A549 (cell line): ENCODE data around the gene CHRNA4. TPM values are rescaled to one million over a fixed set of nuclear protein-coding genes. Genes with fewer than 3 reads are reported as not detected.
"Not testable (repeated sequence)": the region's sequence is repeated elsewhere in the genome, so short reads cannot be mapped to it uniquely, and the experiment has no call there.

Experiments
- ATAC-seq, 2 experiments: fragments of 200-7000 bp in 1 of 2; fragments of >200 bp in 1 of 2; cut with Nextera tagmentation in 1 of 2; cut with Tn5 transposase in 1 of 2; 3 replicates each; pipeline versions ENCODE4 v1.8.0 to v1.9.1; 2018 to 2020; ENCODE audit warnings: mild to moderate bottlenecking in 1 of 2, moderate library complexity in 1 of 2
- CTCF ChIA-PET: fragments of 300-600 bp; sonication (Branson Sonifier 250); formaldehyde crosslinking; extraction: SDS; loops from one replicate; lab custom pipeline; 2021; ENCODE audit warnings: antibody characterized with exemption, inconsistent platforms; lab: Yijun Ruan, JAX
- POLR2A ChIA-PET: fragments of 350-600 bp; formaldehyde crosslinking; extraction: SDS; loops from one replicate; lab custom pipeline; 2021; ENCODE audit warnings: antibody characterized with exemption, inconsistent platforms; lab: Yijun Ruan, JAX
- DNase-seq, 2 experiments: peaks; one replicate each; pipeline versions ENCODE4 v3.0.0 to v3.0.0-alpha.2; 2011 to 2016; ENCODE audit warnings: low read depth in 1 of 2, low spot score in 1 of 2
- FAIRE-seq: peaks from 2 replicates; lab custom pipeline; 2011; peaks lifted over from hg19 to GRCh38; lab: Jason Lieb, UNC
- H3K27ac ChIP-seq, 2 experiments: fragments of >200 bp; sonication (Bioruptor Twin); formaldehyde crosslinking; 3 replicates each; pipeline ENCODE4 v1.5.1; 2016 to 2017
- H3K4me1 ChIP-seq: fragments of >200 bp; sonication (Bioruptor Twin); formaldehyde crosslinking; 3 replicates; pipeline ENCODE4 v1.6.1; 2016
- H3K4me2 ChIP-seq: fragments of >200 bp; sonication (Bioruptor Twin); formaldehyde crosslinking; 3 replicates; pipeline ENCODE4 v1.6.1; 2016
- H3K4me3 ChIP-seq: fragments of >200 bp; sonication (Bioruptor Twin); formaldehyde crosslinking; 3 replicates; pipeline ENCODE4 v1.5.1; 2016
- H3K9me3 ChIP-seq: fragments of >200 bp; sonication (Bioruptor Twin); formaldehyde crosslinking; 3 replicates; pipeline ENCODE4 v1.6.1; 2016
- ATOH8 ChIP-seq: fragments of 250-450 bp; sonication (Bioruptor Pico); IDR thresholded peaks from 2 replicates; pipeline ENCODE4 v1.5.0; 2020; ENCODE audit warnings: low read depth, mild to moderate bottlenecking, moderate library complexity
- BCL3 ChIP-seq: fragments of >200 bp; sonication (Bioruptor Twin); formaldehyde crosslinking; IDR thresholded peaks from 3 replicates; pipeline ENCODE4 v1.6.1; 2016
- CBX2 ChIP-seq: fragments of 200-600 bp; sonication (generic); IDR thresholded peaks from 2 replicates; pipeline ENCODE4 v1.6.1; 2016; ENCODE audit warnings: low read depth, mild to moderate bottlenecking, borderline replicate concordance
- CBX8 ChIP-seq: fragments of 200-600 bp; sonication (generic); IDR thresholded peaks from 2 replicates; pipeline ENCODE4 v1.6.1; 2016
- CHD2 ChIP-seq: fragments of 150-350 bp; IDR thresholded peaks from 2 replicates; pipeline ENCODE4 v1.6.1; 2014; ENCODE audit warnings: low read length; ENCODE audit not compliant: partially characterized antibody
- E2F6 ChIP-seq: IDR thresholded peaks from 2 replicates; pipeline ENCODE4 v1.6.1; 2012; ENCODE audit warnings: low read depth, borderline replicate concordance
- ELK1 ChIP-seq: fragments of 150-350 bp; IDR thresholded peaks from 2 replicates; pipeline ENCODE4 v1.6.1; 2014; ENCODE audit warnings: low read depth, mild to moderate bottlenecking, low read length
- FOXS1 ChIP-seq: fragments of 250-450 bp; sonication (Bioruptor Pico); IDR thresholded peaks from 2 replicates; pipeline ENCODE4 v1.5.0; 2020; ENCODE audit warnings: mild to moderate bottlenecking, moderate library complexity
- HDAC2 ChIP-seq: fragments of 200-600 bp; sonication (generic); IDR thresholded peaks from 2 replicates; pipeline ENCODE4 v1.6.1; 2016
- HMGXB4 ChIP-seq: fragments of 250-450 bp; sonication (Bioruptor Pico); IDR thresholded peaks from 2 replicates; pipeline ENCODE4 v1.5.0; 2021; ENCODE audit warnings: mild to moderate bottlenecking, moderate library complexity, borderline replicate concordance
- HOXA7 ChIP-seq: fragments of 250-450 bp; sonication (Bioruptor Pico); IDR thresholded peaks from 2 replicates; pipeline ENCODE4 v1.5.0; 2020; ENCODE audit warnings: mild to moderate bottlenecking, moderate library complexity
- JUN ChIP-seq, 2 experiments: fragments of >200 bp; sonication (Bioruptor Twin); formaldehyde crosslinking; IDR thresholded peaks; 2 replicates in 1 of 2; 3 replicates in 1 of 2; pipeline ENCODE4 v1.6.1; 2016 to 2017
- KDM5A ChIP-seq: fragments of 200-600 bp; sonication (generic); IDR thresholded peaks from 2 replicates; pipeline ENCODE4 v1.6.1; 2016; ENCODE audit warnings: antibody characterized with exemption, mild to moderate bottlenecking
- MAFK ChIP-seq: fragments of 450-650 bp; IDR thresholded peaks from 2 replicates; pipeline ENCODE4 v1.6.1; 2014; ENCODE audit not compliant: partially characterized antibody
- MAZ ChIP-seq: fragments of 150-350 bp; IDR thresholded peaks from 2 replicates; pipeline ENCODE4 v1.6.1; 2014; ENCODE audit warnings: antibody characterized with exemption, low read depth, low read length, borderline replicate concordance
- MYC ChIP-seq: IDR thresholded peaks from 2 replicates; pipeline ENCODE4 v1.6.1; 2012; ENCODE audit warnings: mild to moderate bottlenecking, inconsistent platforms, low read length, improper control_type of control experiment, borderline replicate concordance
- RAD21 ChIP-seq, 2 experiments: fragments of >200 bp in 1 of 2; sonication (Bioruptor Twin) in 1 of 2; formaldehyde crosslinking in 1 of 2; IDR thresholded peaks in 1 of 2; conservative IDR thresholded peaks in 1 of 2; 2 replicates in 1 of 2; 3 replicates in 1 of 2; pipeline ENCODE4 v1.6.1; 2012 to 2018; ENCODE audit warnings: inconsistent platforms in 1 of 2
- RARB ChIP-seq: fragments of 250-450 bp; sonication (Bioruptor Pico); IDR thresholded peaks from 2 replicates; pipeline ENCODE4 v1.8.0; 2021; ENCODE audit warnings: mild to moderate bottlenecking, moderate library complexity
- RCOR1 ChIP-seq: fragments of 150-350 bp; IDR thresholded peaks from 2 replicates; pipeline ENCODE4 v1.6.1; 2014; ENCODE audit warnings: antibody characterized with exemption, low read length, low read depth
- RNF2 ChIP-seq: fragments of 200-600 bp; sonication (generic); IDR thresholded peaks from 2 replicates; pipeline ENCODE4 v1.6.1; 2016; ENCODE audit warnings: low read depth, mild to moderate bottlenecking, antibody characterized with exemption, moderate library complexity, borderline replicate concordance
- SMC3 ChIP-seq: fragments of >200 bp; sonication (Bioruptor Twin); formaldehyde crosslinking; IDR thresholded peaks from 3 replicates; pipeline ENCODE4 v1.6.1; 2018; ENCODE audit warnings: inconsistent platforms
- SREBF2 ChIP-seq: fragments of 450-650 bp; IDR thresholded peaks from 2 replicates; pipeline ENCODE4 v1.6.1; 2014; ENCODE audit warnings: mild to moderate bottlenecking, moderate library complexity
- USF2 ChIP-seq: fragments of 450-650 bp; IDR thresholded peaks from 2 replicates; pipeline ENCODE4 v1.6.1; 2014; ENCODE audit warnings: antibody characterized with exemption
- ZC3H11A ChIP-seq: fragments of 450-650 bp; IDR thresholded peaks from 2 replicates; pipeline ENCODE4 v1.6.1; 2014; ENCODE audit warnings: antibody characterized with exemption, mild to moderate bottlenecking
- ZFP36 ChIP-seq: fragments of 450-650 bp; IDR thresholded peaks from 2 replicates; pipeline ENCODE4 v1.6.1; 2014; ENCODE audit warnings: borderline replicate concordance; ENCODE audit not compliant: partially characterized antibody
- ZSCAN20 ChIP-seq: fragments of 250-450 bp; sonication (Bioruptor Pico); IDR thresholded peaks from 2 replicates; pipeline ENCODE4 v1.8.0; 2022; ENCODE audit warnings: mild to moderate bottlenecking, moderate library complexity
- WGBS: methylation state at CpG from one replicate; pipeline ENCODE4 v1.1.6; 2017; ENCODE audit errors: missing lambda C conversion rate; 5-methylcytosine and 5-hydroxymethylcytosine counted together
- polyA plus RNA-seq, 4 experiments: library from polyadenylated mRNA; depleted of rRNA in 3 of 4; stranded (reverse); fragments of >200 nt; fragmentation: RNase III in 1 of 4; extraction: RNeasy Plus Mini Kit Qiagen cat#74134 plus additional on column Dnase treatment in 1 of 4; gene quantifications; 2 replicates in 3 of 4; 3 replicates in 1 of 4; pipeline ENCODE4 v1.2.3, GENCODE V29; 2011 to 2017

CHRNA4 gene
- polyA plus RNA-seq, 2 of the 4 experiments (the other 2 are of a cell fraction), result 0.03 to 0.23 TPM

GRCh38 chr20:63380346-63380870, 19.3 kb upstream of the CHRNA4 start:
- DNase-seq (no peak), FAIRE-seq (no peak), ATAC-seq (peak in 1 of 2 experiments; percentile 4; a peak in 1 of 6 replicates)
- peaks cover 7% of the 10 kb centered on the region for H3K9me3 ChIP-seq
- 84% methylated on average over 7 of the region's 21 CpGs for WGBS
- no peak overlapping the region for H3K4me2 ChIP-seq
- POLR2A ChIA-PET, result no interaction called here
- no peak for TF ChIP-seq SMC3
- no peak for TF ChIP-seq ELK1
- no peak for TF ChIP-seq E2F6
- TF ChIP-seq CBX2, result no peak
- no peak for TF ChIP-seq RCOR1
- no peak for TF ChIP-seq HMGXB4
- TF ChIP-seq RAD21 (conservative IDR thresholded peaks at IDR 0.05 in 1 of 2, IDR thresholded peaks at IDR 0.05 in 1 of 2), result no peak
- TF ChIP-seq JUN (IDR thresholded peaks at IDR 0.05), result no peak
- no peak for TF ChIP-seq ZFP36
- TF ChIP-seq FOXS1 (CRISPR knock-in tag), result no peak
- TF ChIP-seq CHD2, result no peak
- no peak for TF ChIP-seq RNF2
- TF ChIP-seq MAFK, result no peak
- CTCF ChIA-PET, result interaction anchor here (0.6 to 9.2 kb wide), 15 partner anchors 10 to 408 kb away, joined by 3 to 139 read pairs (median 8); no protein-coding TSS in a partner anchor
- H3K4me3 ChIP-seq, result no peak overlapping the region
- H3K27ac ChIP-seq, result no peak overlapping the region
- H3K4me1 ChIP-seq, result no peaks in the 10 kb centered on the region

GRCh38 chr20:63379872-63380271, 18.7 kb upstream of the CHRNA4 start:
- ATAC-seq (peak in 1 of 2 experiments; percentile 34; a peak in 3 of 6 replicates), FAIRE-seq (peak; percentile 32)
- DNase-seq, H3K27ac ChIP-seq, H3K4me2 ChIP-seq, H3K9me3 ChIP-seq, H3K4me3 ChIP-seq, POLR2A ChIA-PET, H3K4me1 ChIP-seq: not testable (repeated sequence)
- WGBS, result 51% methylated on average over 8 of the region's 9 CpGs
- CTCF ChIA-PET, result interaction anchor here (0.6 to 9.2 kb wide), 11 partner anchors 11 to 407 kb away, joined by 3 to 139 read pairs (median 8); no protein-coding TSS in a partner anchor

GRCh38 chr20:63379296-63379695, 18.1 kb upstream of the CHRNA4 start:
- CTCF ChIA-PET, result interaction anchor here (1.7 to 9.2 kb wide), 5 partner anchors 54 to 197 kb away, joined by 3 to 139 read pairs (median 32); no protein-coding TSS in a partner anchor
- no peak for FAIRE-seq
- ATAC-seq, result no peak
- POLR2A ChIA-PET, result no interaction called here
- no peak for DNase-seq
- no peaks in the 10 kb centered on the region for H3K4me1 ChIP-seq
- 68% methylated on average over 10 of the region's 11 CpGs for WGBS
- no peak overlapping the region for H3K4me3 ChIP-seq
- H3K9me3 ChIP-seq, result no peaks in the 10 kb centered on the region
- H3K27ac ChIP-seq, result no peak overlapping the region
- no peak overlapping the region for H3K4me2 ChIP-seq
- TF ChIP-seq ATOH8 (CRISPR knock-in tag) (no peak), HOXA7 (CRISPR knock-in tag) (no peak), RARB (CRISPR knock-in tag) (no peak), RCOR1 (no peak), USF2 (no peak), KDM5A (no peak), E2F6 (no peak), ZC3H11A (no peak), SREBF2 (no peak), MAZ (no peak), SMC3 (no peak), BCL3 (no peak), RNF2 (no peak), MYC (no peak), CBX2 (no peak), ZSCAN20 (CRISPR knock-in tag) (no peak), CBX8 (no peak), HDAC2 (no peak)
